ENCODE measurements around the gene TTC9. TPM values are rescaled to one million over a fixed set of nuclear protein-coding genes. Genes with fewer than 3 reads are reported as not detected.

The TTC9 gene
- total RNA-seq, 6 donors from 2014 or later = 3.1 to 8.6 (median 6.2) TPM

DNA sequence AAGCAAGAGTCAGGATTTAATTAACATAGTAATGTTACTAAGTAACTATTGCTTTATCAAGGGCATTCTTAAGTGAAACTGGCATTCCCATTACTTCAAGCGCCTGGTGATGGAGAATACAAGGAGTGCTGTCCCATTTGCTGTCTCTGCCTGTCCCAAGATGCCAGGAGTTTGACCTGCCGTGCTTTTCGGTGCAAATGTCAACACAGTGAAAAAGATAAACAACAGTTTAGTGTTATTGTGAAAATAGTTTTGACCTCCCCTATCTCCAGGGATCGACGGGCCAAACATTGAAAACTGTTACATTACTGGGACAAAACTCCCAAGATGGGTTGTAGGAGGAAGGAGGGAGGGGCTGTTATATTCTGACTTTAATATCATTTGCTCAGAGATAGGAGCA is 74.8 kb downstream of the TTC9 start:
- 33 to 37% methylated on average over 5 of the region's 5 CpGs for WGBS, 2 donors
- Histone ChIP-seq H3K9me3 (no peaks in the 10 kb centered on the region), H3K27ac (no peak overlapping the region), H3K36me3 (no peaks in the 10 kb centered on the region), H3K4me3 (no peak overlapping the region), H3K4me1 (peaks cover 0 to 8% (median 0%) of the 10 kb centered on the region in 4 donors), H3K27me3 (no peaks in the 10 kb centered on the region)
- DNase-seq (no peak), ATAC-seq (ENCODE audit: low FRiP score in 2 of 2) (no peak)
- TF ChIP-seq EP300 (IDR thresholded peaks at IDR 0.05) (no peak), POLR2AphosphoS5 (IDR thresholded peaks at IDR 0.05) (no peak), POLR2A (IDR thresholded peaks at IDR 0.05) (no peak)
- TF ChIP-seq, protein P1, sequence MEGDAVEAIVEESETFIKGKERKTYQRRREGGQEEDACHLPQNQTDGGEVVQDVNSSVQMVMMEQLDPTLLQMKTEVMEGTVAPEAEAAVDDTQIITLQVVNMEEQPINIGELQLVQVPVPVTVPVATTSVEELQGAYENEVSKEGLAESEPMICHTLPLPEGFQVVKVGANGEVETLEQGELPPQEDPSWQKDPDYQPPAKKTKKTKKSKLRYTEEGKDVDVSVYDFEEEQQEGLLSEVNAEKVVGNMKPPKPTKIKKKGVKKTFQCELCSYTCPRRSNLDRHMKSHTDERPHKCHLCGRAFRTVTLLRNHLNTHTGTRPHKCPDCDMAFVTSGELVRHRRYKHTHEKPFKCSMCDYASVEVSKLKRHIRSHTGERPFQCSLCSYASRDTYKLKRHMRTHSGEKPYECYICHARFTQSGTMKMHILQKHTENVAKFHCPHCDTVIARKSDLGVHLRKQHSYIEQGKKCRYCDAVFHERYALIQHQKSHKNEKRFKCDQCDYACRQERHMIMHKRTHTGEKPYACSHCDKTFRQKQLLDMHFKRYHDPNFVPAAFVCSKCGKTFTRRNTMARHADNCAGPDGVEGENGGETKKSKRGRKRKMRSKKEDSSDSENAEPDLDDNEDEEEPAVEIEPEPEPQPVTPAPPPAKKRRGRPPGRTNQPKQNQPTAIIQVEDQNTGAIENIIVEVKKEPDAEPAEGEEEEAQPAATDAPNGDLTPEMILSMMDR (IDR thresholded peaks at IDR 0.05) = no peak

DNA sequence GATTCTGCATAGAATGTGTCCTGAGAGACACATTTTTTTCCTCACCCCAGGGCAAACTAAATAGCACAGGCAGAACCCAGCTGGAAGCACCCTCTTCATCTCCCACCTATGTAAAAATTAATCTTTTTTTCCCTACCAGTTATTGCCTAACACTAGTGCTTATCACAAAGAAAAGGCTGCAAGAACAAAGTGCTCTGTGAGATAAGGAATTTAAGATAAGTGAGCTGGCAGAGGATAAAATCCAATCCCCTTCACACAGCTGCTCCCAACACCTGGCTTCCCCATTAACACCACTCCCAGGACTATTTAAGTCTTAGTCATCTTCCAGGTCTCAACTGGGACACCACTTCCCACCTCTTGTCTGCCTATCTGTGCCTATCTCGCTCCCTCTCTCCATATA is 75.2 kb downstream of the TTC9 start:
- Histone ChIP-seq H3K36me3 (no peaks in the 10 kb centered on the region), H3K27ac (no peak overlapping the region), H3K4me1 (peaks cover 0 to 8% (median 0%) of the 10 kb centered on the region in 4 donors), H3K27me3 (no peaks in the 10 kb centered on the region), H3K9me3 (no peaks in the 10 kb centered on the region), H3K4me3 (no peak overlapping the region)
- WGBS, 2 donors = 52 to 76% methylated on average over 1 of the region's 1 CpG
- DNase-seq = no peak
- no peak for ATAC-seq (ENCODE audit: low FRiP score in 2 of 2)
- TF ChIP-seq POLR2AphosphoS5 (IDR thresholded peaks at IDR 0.05) = no peak
- no peak for TF ChIP-seq POLR2A (IDR thresholded peaks at IDR 0.05)
- TF ChIP-seq EP300 (IDR thresholded peaks at IDR 0.05) = no peak
- TF ChIP-seq, protein P1 (IDR thresholded peaks at IDR 0.05) = no peak

DNA sequence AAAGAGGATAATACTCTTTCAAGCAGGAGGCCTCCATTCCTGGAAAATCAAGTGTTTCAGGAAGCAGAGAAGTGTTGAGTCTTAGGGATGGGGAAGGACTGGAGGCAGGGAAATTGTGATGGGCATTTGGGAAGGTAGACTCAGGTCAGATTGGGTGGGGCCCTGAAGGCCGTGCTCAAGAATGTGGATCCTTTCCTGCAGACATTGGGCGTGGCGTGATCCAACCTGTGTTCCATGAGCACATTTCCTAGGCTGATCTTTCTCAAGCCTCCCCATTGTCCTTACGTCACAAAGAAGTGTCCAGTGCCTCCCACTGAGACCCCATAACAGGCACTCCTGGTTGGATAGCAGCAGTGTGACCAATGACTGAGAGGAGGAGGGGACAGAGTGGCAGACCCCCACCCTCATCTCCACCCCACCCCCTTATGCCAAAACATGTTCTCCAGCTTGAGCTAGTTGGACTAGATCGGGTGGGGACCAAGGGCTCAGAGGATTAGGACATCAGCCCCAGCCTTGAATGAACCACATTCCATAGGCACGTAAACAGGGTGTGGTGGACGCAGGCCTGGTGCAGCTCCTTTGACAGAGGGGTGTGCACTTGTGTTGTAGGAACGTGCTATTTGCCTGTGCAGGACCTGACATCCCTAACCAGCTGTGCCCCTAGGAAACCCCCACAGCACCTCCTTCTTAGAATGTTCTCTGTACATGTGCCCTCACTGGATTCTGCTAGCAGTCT is 76.8 kb downstream of the TTC9 start:
- Histone ChIP-seq H3K36me3 (no peaks in the 10 kb centered on the region), H3K9me3 (no peaks in the 10 kb centered on the region), H3K4me1 (peaks cover 0 to 4% (median 0%) of the 10 kb centered on the region in 4 donors), H3K27ac (no peak overlapping the region), H3K27me3 (no peaks in the 10 kb centered on the region), H3K4me3 (no peak overlapping the region)
- 59 to 76% methylated on average over 6 to 8 of the region's 8 CpGs for WGBS, 2 donors
- DNase-seq (no peak), ATAC-seq (ENCODE audit: low FRiP score in 2 of 2) (peak in 1 of 2 donors; percentile 73)
- TF ChIP-seq, protein P1 (IDR thresholded peaks at IDR 0.05) = no peak
- TF ChIP-seq EP300 (IDR thresholded peaks at IDR 0.05) (no peak), POLR2A (IDR thresholded peaks at IDR 0.05) (no peak), POLR2AphosphoS5 (IDR thresholded peaks at IDR 0.05) (no peak)

DNA sequence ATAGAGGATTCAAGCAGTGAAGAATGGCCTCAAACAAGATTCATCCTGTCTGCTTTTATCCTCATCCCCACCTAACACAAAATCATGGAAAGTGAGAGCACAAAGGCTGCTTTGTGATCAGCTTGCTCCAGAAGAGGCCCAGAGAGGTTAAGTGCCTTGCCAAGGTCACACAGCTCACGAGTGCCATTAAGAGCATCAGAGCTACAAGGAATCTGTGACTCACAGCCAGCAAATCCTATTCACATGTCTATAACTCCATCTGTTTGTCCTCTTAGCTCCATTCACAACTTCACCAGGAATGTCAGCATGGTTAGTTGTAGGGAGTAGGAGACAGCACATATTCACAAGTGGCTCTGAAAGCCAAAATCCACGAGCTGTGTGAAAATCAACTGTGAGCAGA is 79.8 kb downstream of the TTC9 start:
- 65 to 88% methylated on average over 2 of the region's 2 CpGs for WGBS, 2 donors
- TF ChIP-seq POLR2A (IDR thresholded peaks at IDR 0.05) = no peak
- TF ChIP-seq EP300 (IDR thresholded peaks at IDR 0.05) = no peak
- no peak for TF ChIP-seq POLR2AphosphoS5 (IDR thresholded peaks at IDR 0.05)
- TF ChIP-seq, protein P1 (IDR thresholded peaks at IDR 0.05) = no peak
- no peak for ATAC-seq (ENCODE audit: low FRiP score in 2 of 2)

DNA sequence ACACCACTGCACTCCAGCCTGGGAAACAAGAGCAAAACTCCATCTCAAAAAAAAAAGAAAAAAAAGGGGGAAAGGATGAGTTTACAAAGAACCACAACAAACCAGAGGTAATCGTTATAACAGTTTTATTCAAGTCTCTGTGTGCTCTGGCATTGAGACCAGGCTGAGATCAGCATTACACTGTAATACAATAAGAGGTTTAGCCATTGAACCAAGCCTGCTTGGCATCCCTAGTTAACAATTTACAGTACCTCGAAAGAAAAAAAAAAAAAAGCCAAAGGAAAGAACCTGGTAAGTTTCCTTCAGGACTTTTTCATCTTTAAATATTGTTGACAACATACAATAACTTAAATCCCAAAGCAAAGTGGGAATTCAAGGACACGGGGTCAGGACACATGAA is 80.7 kb downstream of the TTC9 start:
- Histone ChIP-seq H3K4me1 (no peaks in the 10 kb centered on the region), H3K36me3 (no peaks in the 10 kb centered on the region), H3K4me3 (no peak overlapping the region), H3K9me3 (no peaks in the 10 kb centered on the region), H3K27ac (no peak overlapping the region), H3K27me3 (no peaks in the 10 kb centered on the region)
- DNase-seq = no peak
- TF ChIP-seq EP300 (IDR thresholded peaks at IDR 0.05) = no peak
- TF ChIP-seq POLR2AphosphoS5 (IDR thresholded peaks at IDR 0.05) = no peak
- TF ChIP-seq, protein P1 (IDR thresholded peaks at IDR 0.05) = no peak
- no peak for TF ChIP-seq POLR2A (IDR thresholded peaks at IDR 0.05)
- 68 to 69% methylated on average over 3 of the region's 3 CpGs for WGBS, 2 donors
- no peak for ATAC-seq (ENCODE audit: low FRiP score in 2 of 2)

More for the DNA sequence above, 79.8 kb downstream of the TTC9 start:
- no peaks in the 10 kb centered on the region for H3K36me3 ChIP-seq
- no peaks in the 10 kb centered on the region for H3K9me3 ChIP-seq
- no peak overlapping the region for H3K4me3 ChIP-seq
- DNase-seq = no peak
- no peaks in the 10 kb centered on the region for H3K4me1 ChIP-seq
- no peaks in the 10 kb centered on the region for H3K27me3 ChIP-seq
- H3K27ac ChIP-seq = no peak overlapping the region

Measured in upper lobe of left lung (tissue), 6 donors.